ENCODE results near the gene CHP2.

CHP2 gene

DNA sequence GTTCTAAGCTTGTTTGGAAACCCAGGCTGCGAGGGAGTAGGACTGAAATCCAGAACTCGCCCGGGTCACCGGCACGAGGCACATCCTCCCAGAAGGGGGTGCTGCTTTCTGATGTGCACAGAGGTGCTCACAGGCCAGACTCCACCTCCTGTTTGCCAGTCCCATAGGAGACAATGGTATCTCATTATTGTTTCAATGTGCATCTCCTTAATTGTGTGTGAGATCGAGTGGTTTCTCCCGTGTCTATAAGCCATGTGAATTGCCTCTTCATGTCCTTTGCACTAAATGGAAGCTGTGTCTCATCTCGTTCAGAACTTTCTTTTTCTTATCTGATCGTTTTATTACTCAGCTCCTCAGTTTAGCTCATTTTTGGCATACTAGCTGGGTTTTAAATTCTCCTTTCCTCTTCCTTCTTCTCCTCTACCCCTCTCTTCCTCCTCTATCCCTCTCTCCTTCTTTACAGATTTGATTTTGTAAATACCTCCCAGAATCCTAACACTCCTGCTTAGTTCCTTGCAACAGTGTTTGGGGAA, 48.8 kb downstream of the CHP2 start:
- peak; percentile 27 for DNase-seq (ENCODE audit: insufficient read length, low spot score)
- no peak for FAIRE-seq

DNA sequence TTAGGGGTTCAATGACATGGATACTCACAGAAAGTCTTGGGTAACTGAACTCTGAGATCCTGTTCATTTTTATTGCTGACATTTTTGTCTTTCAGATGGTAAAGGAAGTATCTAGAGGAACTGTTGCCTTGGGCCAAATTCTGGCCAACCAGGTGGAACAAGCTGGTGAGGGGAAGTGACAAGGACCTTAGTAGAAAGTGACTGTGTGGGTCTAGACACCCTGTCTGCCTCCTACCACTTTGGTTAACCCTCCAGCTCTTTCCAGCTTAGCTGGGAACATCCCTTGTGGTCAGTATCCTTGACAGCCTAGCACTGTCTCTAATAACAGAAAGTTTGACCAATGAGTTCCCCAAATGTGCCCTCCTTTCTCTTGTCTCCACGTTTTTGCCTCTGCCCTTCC, 52.2 kb downstream of the CHP2 start:
- DNase-seq (ENCODE audit: insufficient read length, low spot score) = no peak
- no peak for FAIRE-seq
